ENCODE measurements around the gene VAV3.

The VAV3 gene

GRCh38 chr1:107782217-107782845, 182.6 kb downstream of the VAV3 start:
- H3K4me3 ChIP-seq (ENCODE audit: insufficient read depth, low read depth, low read length, poor library complexity, severe bottlenecking), result no peak overlapping the region
- H3K27me3 ChIP-seq (replicated peaks; ENCODE audit: control insufficient read depth, insufficient read depth, low read length, poor library complexity, severe bottlenecking), result no peaks in the 10 kb centered on the region
- DNase-seq, result peak in 1 of 3 donors; percentile 32
- peaks cover 12% of the 10 kb centered on the region for H3K4me1 ChIP-seq (ENCODE audit: control insufficient read depth, insufficient read depth, low read length, poor library complexity, severe bottlenecking)
- H3K27ac ChIP-seq (ENCODE audit: insufficient read depth, low read length, poor library complexity, severe bottlenecking), result no peak overlapping the region
- H3K9me3 ChIP-seq (ENCODE audit: control insufficient read depth, low read length), result no peaks in the 10 kb centered on the region
- H3K36me3 ChIP-seq (ENCODE audit: control insufficient read depth, insufficient read depth, low read length), result no peaks in the 10 kb centered on the region

DNA sequence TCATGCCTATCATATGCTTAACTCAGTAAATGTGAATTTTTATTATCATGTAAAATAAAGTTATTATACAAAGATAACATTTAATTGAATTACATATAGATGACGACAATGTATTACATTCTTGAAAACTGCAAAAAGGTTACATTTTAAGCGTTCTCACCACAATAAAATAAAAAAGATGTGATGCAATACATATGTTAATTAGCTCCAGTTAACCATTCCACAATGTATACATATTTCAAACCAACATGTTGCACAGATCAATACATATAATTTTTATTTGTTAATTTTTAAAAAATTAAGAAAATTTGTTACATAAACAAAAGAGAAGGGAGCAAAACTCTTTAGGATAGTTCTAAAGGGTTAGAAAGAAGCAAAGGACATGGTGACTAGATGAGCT, 183.7 kb downstream of the VAV3 start:
- no peak for DNase-seq
- H3K9me3 ChIP-seq (ENCODE audit: control insufficient read depth, low read length), result no peaks in the 10 kb centered on the region
- H3K4me3 ChIP-seq (ENCODE audit: insufficient read depth, low read depth, low read length, poor library complexity, severe bottlenecking), result no peak overlapping the region
- peaks cover 6% of the 10 kb centered on the region for H3K4me1 ChIP-seq (ENCODE audit: control insufficient read depth, insufficient read depth, low read length, poor library complexity, severe bottlenecking)
- no peak overlapping the region for H3K27ac ChIP-seq (ENCODE audit: insufficient read depth, low read length, poor library complexity, severe bottlenecking)
- no peaks in the 10 kb centered on the region for H3K27me3 ChIP-seq (replicated peaks; ENCODE audit: control insufficient read depth, insufficient read depth, low read length, poor library complexity, severe bottlenecking)
- H3K36me3 ChIP-seq (ENCODE audit: control insufficient read depth, insufficient read depth, low read length), result no peaks in the 10 kb centered on the region

- no peaks in the 10 kb centered on the region for H3K4me1 ChIP-seq (ENCODE audit: control insufficient read depth, insufficient read depth, low read length, poor library complexity, severe bottlenecking)
These were observed 187.3 kb downstream of the VAV3 start for GRCh38 chr1:107777664-107778047.

GRCh38 chr1:107776900-107777663, 187.9 kb downstream of the VAV3 start:
- Histone ChIP-seq H3K4me3 (ENCODE audit: insufficient read depth, low read depth, low read length, poor library complexity, severe bottlenecking) (no peak overlapping the region), H3K9me3 (ENCODE audit: control insufficient read depth, low read length) (no peaks in the 10 kb centered on the region), H3K36me3 (ENCODE audit: control insufficient read depth, insufficient read depth, low read length) (no peaks in the 10 kb centered on the region), H3K27me3 (replicated peaks; ENCODE audit: control insufficient read depth, insufficient read depth, low read length, poor library complexity, severe bottlenecking) (no peaks in the 10 kb centered on the region), H3K27ac (ENCODE audit: insufficient read depth, low read length, poor library complexity, severe bottlenecking) (no peak overlapping the region), H3K4me1 (ENCODE audit: control insufficient read depth, insufficient read depth, low read length, poor library complexity, severe bottlenecking) (no peaks in the 10 kb centered on the region)
- DNase-seq, result no peak

More at GRCh38 chr1:107777664-107778047, 187.3 kb downstream of the VAV3 start:
- no peak for DNase-seq
- no peak overlapping the region for H3K27ac ChIP-seq (ENCODE audit: insufficient read depth, low read length, poor library complexity, severe bottlenecking)
- no peaks in the 10 kb centered on the region for H3K36me3 ChIP-seq (ENCODE audit: control insufficient read depth, insufficient read depth, low read length)
- no peaks in the 10 kb centered on the region for H3K9me3 ChIP-seq (ENCODE audit: control insufficient read depth, low read length)
- H3K4me3 ChIP-seq (ENCODE audit: insufficient read depth, low read depth, low read length, poor library complexity, severe bottlenecking), result no peak overlapping the region
- no peaks in the 10 kb centered on the region for H3K27me3 ChIP-seq (replicated peaks; ENCODE audit: control insufficient read depth, insufficient read depth, low read length, poor library complexity, severe bottlenecking)

GRCh38 chr1:107771377-107771776, 193.6 kb downstream of the VAV3 start:
- DNase-seq, result no peak
- Histone ChIP-seq H3K27me3 (replicated peaks; ENCODE audit: control insufficient read depth, insufficient read depth, low read length, poor library complexity, severe bottlenecking) (no peaks in the 10 kb centered on the region), H3K36me3 (ENCODE audit: control insufficient read depth, insufficient read depth, low read length) (no peaks in the 10 kb centered on the region), H3K4me1 (ENCODE audit: control insufficient read depth, insufficient read depth, low read length, poor library complexity, severe bottlenecking) (no peaks in the 10 kb centered on the region), H3K4me3 (ENCODE audit: insufficient read depth, low read depth, low read length, poor library complexity, severe bottlenecking) (no peak overlapping the region), H3K27ac (ENCODE audit: insufficient read depth, low read length, poor library complexity, severe bottlenecking) (no peak overlapping the region), H3K9me3 (ENCODE audit: control insufficient read depth, low read length) (no peaks in the 10 kb centered on the region)

DNA sequence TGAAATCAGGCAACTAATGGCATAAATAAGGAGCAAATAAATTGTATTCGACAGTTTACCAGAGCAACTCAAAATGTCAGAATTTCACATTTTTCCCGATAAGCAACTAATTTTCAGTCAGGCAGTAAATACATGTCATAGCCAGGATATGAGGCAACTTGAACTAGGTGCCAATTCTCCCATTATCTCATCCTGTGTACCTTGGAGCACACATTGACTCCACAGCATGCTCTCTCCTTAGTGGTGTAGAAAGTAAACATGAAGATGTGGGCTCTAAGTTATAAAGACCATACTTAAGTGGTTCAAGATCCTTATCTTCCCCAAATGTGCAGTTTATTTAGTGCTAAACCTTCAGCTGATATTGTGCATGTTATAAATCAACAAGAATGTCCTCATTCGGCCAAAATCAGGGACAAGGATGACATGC, 197.8 kb downstream of the VAV3 start:
- DNase-seq, result no peak
- H3K36me3 ChIP-seq (ENCODE audit: control insufficient read depth, insufficient read depth, low read length), result no peaks in the 10 kb centered on the region
- no peaks in the 10 kb centered on the region for H3K27me3 ChIP-seq (replicated peaks; ENCODE audit: control insufficient read depth, insufficient read depth, low read length, poor library complexity, severe bottlenecking)
- H3K9me3 ChIP-seq (ENCODE audit: control insufficient read depth, low read length), result no peaks in the 10 kb centered on the region
- no peaks in the 10 kb centered on the region for H3K4me1 ChIP-seq (ENCODE audit: control insufficient read depth, insufficient read depth, low read length, poor library complexity, severe bottlenecking)
- H3K27ac ChIP-seq (ENCODE audit: insufficient read depth, low read length, poor library complexity, severe bottlenecking), result no peak overlapping the region
- H3K4me3 ChIP-seq (ENCODE audit: insufficient read depth, low read depth, low read length, poor library complexity, severe bottlenecking), result no peak overlapping the region

DNA sequence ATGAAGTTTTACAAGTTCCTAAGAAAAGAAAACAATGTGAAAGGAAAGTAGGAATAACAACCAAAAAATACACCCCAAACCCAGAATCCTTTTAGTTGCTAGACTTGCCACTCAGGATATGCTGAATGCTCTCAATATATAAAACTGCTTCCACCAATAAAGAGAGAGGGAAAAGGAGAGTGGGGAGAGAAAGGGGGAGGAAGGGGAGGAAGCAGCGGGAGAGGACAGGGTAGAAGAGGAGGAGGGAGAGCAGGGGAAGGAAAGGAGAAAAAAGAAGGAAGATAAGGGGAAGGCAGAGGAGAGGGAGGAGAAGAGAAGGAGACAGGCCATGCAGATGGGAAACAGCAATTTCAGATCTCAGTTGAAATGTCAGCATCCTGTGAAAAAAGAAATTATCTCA, 198.4 kb downstream of the VAV3 start:
- no peak overlapping the region for H3K4me3 ChIP-seq (ENCODE audit: insufficient read depth, low read depth, low read length, poor library complexity, severe bottlenecking)
- H3K9me3 ChIP-seq (ENCODE audit: control insufficient read depth, low read length), result no peaks in the 10 kb centered on the region
- no peak overlapping the region for H3K27ac ChIP-seq (ENCODE audit: insufficient read depth, low read length, poor library complexity, severe bottlenecking)
- no peaks in the 10 kb centered on the region for H3K27me3 ChIP-seq (replicated peaks; ENCODE audit: control insufficient read depth, insufficient read depth, low read length, poor library complexity, severe bottlenecking)
- no peaks in the 10 kb centered on the region for H3K36me3 ChIP-seq (ENCODE audit: control insufficient read depth, insufficient read depth, low read length)
- H3K4me1 ChIP-seq (ENCODE audit: control insufficient read depth, insufficient read depth, low read length, poor library complexity, severe bottlenecking), result no peaks in the 10 kb centered on the region
- DNase-seq, result no peak

DNA sequence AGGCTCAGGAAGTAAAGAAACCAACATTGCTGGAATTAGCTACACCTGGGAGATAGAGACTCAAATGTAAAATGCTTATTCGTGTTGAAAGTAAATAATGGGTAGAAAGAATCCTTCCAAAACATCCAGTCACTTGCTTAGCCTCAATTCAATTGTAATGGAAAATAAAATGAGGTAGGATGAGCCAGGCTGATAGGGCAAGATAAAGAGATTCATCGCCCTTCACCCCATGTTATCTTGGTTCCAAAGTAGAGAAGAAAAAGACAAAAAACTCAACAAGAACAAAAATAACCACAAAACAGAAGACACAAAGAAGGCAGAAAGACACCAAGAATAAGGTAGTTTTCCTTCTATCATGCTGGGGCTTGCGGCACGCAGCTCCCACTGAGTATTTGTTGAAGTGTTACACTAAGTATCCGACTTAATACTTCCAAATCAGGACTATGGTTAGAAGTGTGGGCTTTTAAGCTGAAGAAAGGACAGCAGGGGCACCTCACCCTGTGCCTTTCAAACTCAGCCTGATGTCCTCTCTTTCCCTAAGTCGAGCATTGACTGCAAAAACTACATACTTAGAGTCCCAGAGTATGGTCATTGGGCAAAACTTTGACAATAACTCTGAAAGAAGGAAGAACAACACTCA, 202.1 kb downstream of the VAV3 start:
- Histone ChIP-seq H3K27me3 (replicated peaks; ENCODE audit: control insufficient read depth, insufficient read depth, low read length, poor library complexity, severe bottlenecking) (no peaks in the 10 kb centered on the region), H3K4me1 (ENCODE audit: control insufficient read depth, insufficient read depth, low read length, poor library complexity, severe bottlenecking) (no peaks in the 10 kb centered on the region), H3K9me3 (ENCODE audit: control insufficient read depth, low read length) (no peaks in the 10 kb centered on the region), H3K27ac (ENCODE audit: insufficient read depth, low read length, poor library complexity, severe bottlenecking) (no peak overlapping the region), H3K4me3 (ENCODE audit: insufficient read depth, low read depth, low read length, poor library complexity, severe bottlenecking) (no peak overlapping the region), H3K36me3 (ENCODE audit: control insufficient read depth, insufficient read depth, low read length) (no peaks in the 10 kb centered on the region)
- no peak for DNase-seq

GRCh38 chr1:107760065-107760464, 204.9 kb downstream of the VAV3 start:
- H3K36me3 ChIP-seq (ENCODE audit: control insufficient read depth, insufficient read depth, low read length), result no peaks in the 10 kb centered on the region

DNA sequence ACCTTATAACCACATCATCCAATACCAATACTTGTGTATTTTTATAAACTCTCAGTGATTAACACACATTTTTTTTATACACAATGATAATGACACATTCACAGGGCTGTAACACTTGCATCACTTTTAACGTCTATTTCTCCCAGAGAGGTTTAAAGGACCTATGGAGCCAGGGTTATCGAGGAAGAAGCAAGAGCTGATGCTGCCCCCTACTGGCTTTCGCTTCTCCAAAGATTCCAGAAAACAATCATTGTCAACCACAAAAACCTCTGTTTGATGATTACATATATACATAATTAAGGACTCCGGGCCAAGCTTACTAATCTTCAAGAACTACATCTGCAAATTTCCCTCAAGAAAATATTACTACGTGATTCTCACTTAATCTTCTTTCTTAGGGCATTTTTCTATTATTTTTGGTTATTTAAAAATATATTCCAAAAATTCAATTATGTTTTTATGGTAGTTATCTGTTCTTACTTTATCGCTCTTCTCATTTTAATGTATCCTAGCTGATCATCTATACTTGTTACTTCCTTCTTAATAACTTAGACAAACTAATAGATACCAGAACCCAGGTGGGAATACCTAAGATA, 214.5 kb downstream of the VAV3 start:
- H3K9me3 ChIP-seq (ENCODE audit: control insufficient read depth, low read length), result no peaks in the 10 kb centered on the region
- H3K4me3 ChIP-seq (ENCODE audit: insufficient read depth, low read depth, low read length, poor library complexity, severe bottlenecking), result no peak overlapping the region
- no peak overlapping the region for H3K27ac ChIP-seq (ENCODE audit: insufficient read depth, low read length, poor library complexity, severe bottlenecking)
- H3K4me1 ChIP-seq (ENCODE audit: control insufficient read depth, insufficient read depth, low read length, poor library complexity, severe bottlenecking), result no peaks in the 10 kb centered on the region
- H3K27me3 ChIP-seq (replicated peaks; ENCODE audit: control insufficient read depth, insufficient read depth, low read length, poor library complexity, severe bottlenecking), result no peaks in the 10 kb centered on the region
- DNase-seq, result no peak
- no peaks in the 10 kb centered on the region for H3K36me3 ChIP-seq (ENCODE audit: control insufficient read depth, insufficient read depth, low read length)

More at GRCh38 chr1:107760065-107760464, 204.9 kb downstream of the VAV3 start:
- Histone ChIP-seq H3K27me3 (replicated peaks; ENCODE audit: control insufficient read depth, insufficient read depth, low read length, poor library complexity, severe bottlenecking) (no peaks in the 10 kb centered on the region), H3K4me3 (ENCODE audit: insufficient read depth, low read depth, low read length, poor library complexity, severe bottlenecking) (no peak overlapping the region), H3K4me1 (ENCODE audit: control insufficient read depth, insufficient read depth, low read length, poor library complexity, severe bottlenecking) (no peaks in the 10 kb centered on the region), H3K27ac (ENCODE audit: insufficient read depth, low read length, poor library complexity, severe bottlenecking) (no peak overlapping the region), H3K9me3 (ENCODE audit: control insufficient read depth, low read length) (no peaks in the 10 kb centered on the region)
- no peak for DNase-seq
